Endodermal cell (in vitro differentiated cells): ENCODE data around the gene PIWIL4. TPM values are rescaled to one million over a fixed set of nuclear protein-coding genes. Genes with fewer than 3 reads are reported as not detected.

ENCODE experiments used
- DNase-seq: peaks from one replicate; pipeline ENCODE4 v3.0.0-alpha.2; 2017
- H3K27ac ChIP-seq: 2 replicates; pipeline ENCODE4 v1.5.1; 2013; ENCODE audit warnings: mild to moderate bottlenecking, low read depth, low read length, moderate library complexity
- H3K27me3 ChIP-seq: 2 replicates; pipeline ENCODE4 v1.6.1; 2013; ENCODE audit warnings: mild to moderate bottlenecking, low read length, moderate library complexity; ENCODE audit not compliant: insufficient read depth, control insufficient read depth, poor library complexity, severe bottlenecking
- H3K36me3 ChIP-seq: 2 replicates; pipeline ENCODE4 v1.7.0; 2013; ENCODE audit warnings: mild to moderate bottlenecking, low read length, moderate library complexity; ENCODE audit not compliant: control insufficient read depth, insufficient read depth
- H3K4me1 ChIP-seq: one replicate; pipeline ENCODE4 v1.7.0; 2013; ENCODE audit warnings: low read length; ENCODE audit not compliant: control insufficient read depth, insufficient read depth
- H3K4me3 ChIP-seq: 2 replicates; pipeline ENCODE4 v1.5.1; 2013; ENCODE audit warnings: mild to moderate bottlenecking, low read length, moderate library complexity
- H3K9ac ChIP-seq: 2 replicates; pipeline ENCODE4 v1.6.1; 2013; ENCODE audit warnings: mild to moderate bottlenecking, low read length, moderate library complexity; ENCODE audit not compliant: poor library complexity, severe bottlenecking; ENCODE audit errors: extremely low read depth
- H3K9me3 ChIP-seq: 2 replicates; pipeline ENCODE4 v1.6.1; 2013; ENCODE audit warnings: mild to moderate bottlenecking, low read length, moderate library complexity; ENCODE audit not compliant: control insufficient read depth
- H3K27ac Mint-ChIP-seq: 2 replicates; pipeline ENCODE4 v1.8.0; 2020; ENCODE audit warnings: mixed read lengths
- H3K27me3 Mint-ChIP-seq: 2 replicates; pipeline ENCODE4 v1.8.0; 2021; ENCODE audit warnings: mild to moderate bottlenecking, mixed read lengths; ENCODE audit not compliant: insufficient read depth
- H3K36me3 Mint-ChIP-seq: 2 replicates; pipeline ENCODE4 v1.8.0; 2020; ENCODE audit warnings: low read depth, mixed read lengths
- H3K4me1 Mint-ChIP-seq: 2 replicates; pipeline ENCODE4 v1.8.0; 2020; ENCODE audit warnings: mixed read lengths
- H3K4me3 Mint-ChIP-seq: 2 replicates; pipeline ENCODE4 v1.8.0; 2020; ENCODE audit warnings: mild to moderate bottlenecking, moderate library complexity, mixed read lengths
- H3K9me3 Mint-ChIP-seq: 2 replicates; pipeline ENCODE4 v1.8.0; 2020; ENCODE audit warnings: mild to moderate bottlenecking, mixed read lengths
- CTCF ChIP-seq: fragments of 200-600 bp; sonication (generic); conservative IDR thresholded peaks from 2 replicates; pipeline ENCODE4 v1.5.0; 2021; ENCODE audit warnings: antibody characterized with exemption, mild to moderate bottlenecking
- WGBS, 2 experiments: methylation state at CpG; one replicate each; pipeline versions ENCODE4 v1.1.5 to v1.1.7; 2013; ENCODE audit warnings: missing lambda C conversion rate in 2 of 2, mixed read lengths in 1 of 2; ENCODE audit not compliant: insufficient coverage in 1 of 2, insufficient read length in 1 of 2; 5-methylcytosine and 5-hydroxymethylcytosine counted together
- total RNA-seq, 2 donors: library from RNA; stranded (reverse); fragmentation: NEBNext Ultra II Directional in 1 of 2; extraction: Animal tissue kit (Norgen Biotek cat#: 25700) in 1 of 2; gene quantifications; 2 replicates in 1 of 2; 3 replicates in 1 of 2; pipeline ENCODE4 v1.2.1, GENCODE V29; 2021

Gene PIWIL4
- total RNA-seq, 2 donors from 2014 or later = 0.24 to 0.82 TPM

GRCh38 chr11:94662065-94662779 is 95.1 kb downstream of the PIWIL4 start:
- H3K9me3 ChIP-seq = peaks cover 9% of the 10 kb centered on the region
- no peak overlapping the region for H3K9ac ChIP-seq
- H3K27me3 ChIP-seq = no peaks in the 10 kb centered on the region
- Mint-ChIP-seq H3K4me3 (no peak overlapping the region), H3K4me1 (peaks cover 23% of the 10 kb centered on the region), H3K36me3 (peaks cover 36% of the 10 kb centered on the region), H3K9me3 (peaks cover 4% of the 10 kb centered on the region), H3K27ac (no peak overlapping the region), H3K27me3 (no peaks in the 10 kb centered on the region)
- H3K4me3 ChIP-seq = no peak overlapping the region
- DNase-seq = no peak
- H3K27ac ChIP-seq = no peak overlapping the region
- peaks cover 46% of the 10 kb centered on the region for H3K36me3 ChIP-seq
- TF ChIP-seq CTCF = no peak
- 84 to 86% methylated on average over 1 to 4 of the region's 4 CpGs for WGBS, 2 experiments
- H3K4me1 ChIP-seq = no peaks in the 10 kb centered on the region

- WGBS, 2 experiments = 85 to 100% methylated on average over 2 of the region's 2 CpGs
- H3K4me3 ChIP-seq = no peak overlapping the region
- H3K4me1 Mint-ChIP-seq = peaks cover 18% of the 10 kb centered on the region
- no peak overlapping the region for H3K4me3 Mint-ChIP-seq
- H3K36me3 Mint-ChIP-seq = peaks cover 29% of the 10 kb centered on the region
- H3K9me3 ChIP-seq = peaks cover 9% of the 10 kb centered on the region
- H3K4me1 ChIP-seq = no peaks in the 10 kb centered on the region
- DNase-seq = no peak
- H3K27ac Mint-ChIP-seq = no peak overlapping the region
- peaks cover 4% of the 10 kb centered on the region for H3K9me3 Mint-ChIP-seq
- H3K27ac ChIP-seq = no peak overlapping the region
- no peak for TF ChIP-seq CTCF
- no peaks in the 10 kb centered on the region for H3K27me3 ChIP-seq
- H3K36me3 ChIP-seq = peaks cover 39% of the 10 kb centered on the region
- no peaks in the 10 kb centered on the region for H3K27me3 Mint-ChIP-seq
- no peak overlapping the region for H3K9ac ChIP-seq
Observed at GRCh38 chr11:94662846-94663390, 95.8 kb downstream of the PIWIL4 start.

- Histone ChIP-seq H3K27ac (no peak overlapping the region), H3K27me3 (no peaks in the 10 kb centered on the region), H3K9ac (no peak overlapping the region), H3K4me3 (no peak overlapping the region), H3K4me1 (no peaks in the 10 kb centered on the region), H3K9me3 (peaks cover 9% of the 10 kb centered on the region), H3K36me3 (peaks cover 31% of the 10 kb centered on the region)
- no peak overlapping the region for H3K27ac Mint-ChIP-seq
- H3K27me3 Mint-ChIP-seq = no peaks in the 10 kb centered on the region
- H3K36me3 Mint-ChIP-seq = peaks cover 29% of the 10 kb centered on the region
- peaks cover 4% of the 10 kb centered on the region for H3K9me3 Mint-ChIP-seq
- DNase-seq = peak; percentile 43
- TF ChIP-seq CTCF = no peak
- H3K4me1 Mint-ChIP-seq = peaks cover 23% of the 10 kb centered on the region
- H3K4me3 Mint-ChIP-seq = no peak overlapping the region
Observed at GRCh38 chr11:94664346-94664745, 97.2 kb downstream of the PIWIL4 start.
